ENCODE measurements around the gene LETM1. TPM values are rescaled to one million over a fixed set of nuclear protein-coding genes. Genes with fewer than 3 reads are reported as not detected.
A peak's percentile ranks its signal among the peaks of the same experiment; 100 is the strongest.

LETM1 gene
- total RNA-seq, 2 donors from 2014 or later = 37.2 to 50.5 TPM

GRCh38 chr4:1792158-1792831 lies 63.7 kb downstream of the LETM1 start:
- DNase-seq = no peak
- intact Hi-C loops (cut with DNase I) = no loop called here
- peak in 1 of 2 donors; percentile 5 for ATAC-seq

- no peak for ATAC-seq
- intact Hi-C loops (cut with DNase I) = no loop called here
- DNase-seq = no peak
These were observed 66.0 kb downstream of the LETM1 start for GRCh38 chr4:1790005-1790404.

- intact Hi-C loops (cut with DNase I) = no loop called here
These were observed 66.4 kb downstream of the LETM1 start for GRCh38 chr4:1789552-1789951.

GRCh38 chr4:1788254-1788973 lies 67.5 kb downstream of the LETM1 start:
- DNase-seq = no peak
- intact Hi-C loops (cut with DNase I) = no loop called here
- ATAC-seq = no peak

More at GRCh38 chr4:1789552-1789951, 66.4 kb downstream of the LETM1 start:
- no peak for DNase-seq
- no peak for ATAC-seq

- intact Hi-C loops (cut with DNase I) = no loop called here
- ATAC-seq (no peak), DNase-seq (no peak)
These were observed 68.4 kb downstream of the LETM1 start for GRCh38 chr4:1787411-1788077.

- DNase-seq (no peak), ATAC-seq (no peak)
- intact Hi-C loops (cut with DNase I) = no loop called here
These were observed 69.2 kb downstream of the LETM1 start for GRCh38 chr4:1786544-1787362.

GRCh38 chr4:1785592-1785991 lies 70.4 kb downstream of the LETM1 start:
- DNase-seq (no peak), ATAC-seq (no peak)
- intact Hi-C loops (cut with DNase I) = no loop called here

GRCh38 chr4:1784789-1785591 lies 71.0 kb downstream of the LETM1 start:
- DNase-seq (peak; percentile 78), ATAC-seq (peak; percentile 67 to 79)
- intact Hi-C loops (cut with DNase I) = no loop called here

GRCh38 chr4:1784395-1784788 lies 71.6 kb downstream of the LETM1 start:
- intact Hi-C loops (cut with DNase I) = no loop called here
- DNase-seq (no peak), ATAC-seq (peak in 1 of 2 donors; percentile 35)

- ATAC-seq (no peak), DNase-seq (no peak)
- intact Hi-C loops (cut with DNase I) = no loop called here
These were observed 72.0 kb downstream of the LETM1 start for GRCh38 chr4:1783970-1784369.

GRCh38 chr4:1783015-1783414 lies 72.9 kb downstream of the LETM1 start:
- intact Hi-C loops (cut with DNase I) = no loop called here
- no peak for DNase-seq
- ATAC-seq = no peak

GRCh38 chr4:1780435-1780834 lies 75.5 kb downstream of the LETM1 start:
- ATAC-seq = no peak
- intact Hi-C loops (cut with DNase I) = no loop called here
- DNase-seq = no peak

GRCh38 chr4:1779588-1780382 lies 76.2 kb downstream of the LETM1 start:
- intact Hi-C loops (cut with DNase I) = no loop called here
- DNase-seq (no peak), ATAC-seq (no peak)

- intact Hi-C loops (cut with DNase I) = no loop called here
- no peak for ATAC-seq
These were observed 77.1 kb downstream of the LETM1 start for GRCh38 chr4:1778642-1779392.

GRCh38 chr4:1777822-1778641 lies 77.9 kb downstream of the LETM1 start:
- DNase-seq (no peak), ATAC-seq (no peak)
- intact Hi-C loops (cut with DNase I) = no loop called here

More at GRCh38 chr4:1778642-1779392, 77.1 kb downstream of the LETM1 start:
- no peak for DNase-seq

GRCh38 chr4:1776521-1777161 lies 79.3 kb downstream of the LETM1 start:
- intact Hi-C loops (cut with DNase I) = no loop called here
- ATAC-seq (no peak), DNase-seq (no peak)

Data from left cardiac atrium (tissue), 4 donors.